ENCODE results near the gene TWIST2.

DNA sequence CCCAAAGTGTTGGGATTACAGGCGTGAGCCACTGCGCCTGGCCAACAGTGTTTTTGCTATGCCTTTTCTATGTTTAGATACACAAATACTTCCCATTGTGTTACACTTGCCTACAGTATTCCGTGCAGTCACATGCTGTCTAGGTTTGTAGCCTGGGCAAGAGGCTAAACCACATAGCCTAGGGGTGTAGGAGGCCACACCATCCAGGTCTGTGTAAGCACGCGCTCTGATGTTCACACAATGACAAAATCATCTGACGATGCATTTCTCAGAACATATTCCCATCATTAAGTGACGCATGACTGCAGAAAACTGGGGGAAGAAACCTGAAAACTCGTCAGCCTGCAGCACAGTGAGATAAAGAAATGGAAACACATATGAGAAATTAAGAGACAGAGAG is 46.1 kb upstream of the TWIST2 start:
- TF ChIP-seq, protein P1, sequence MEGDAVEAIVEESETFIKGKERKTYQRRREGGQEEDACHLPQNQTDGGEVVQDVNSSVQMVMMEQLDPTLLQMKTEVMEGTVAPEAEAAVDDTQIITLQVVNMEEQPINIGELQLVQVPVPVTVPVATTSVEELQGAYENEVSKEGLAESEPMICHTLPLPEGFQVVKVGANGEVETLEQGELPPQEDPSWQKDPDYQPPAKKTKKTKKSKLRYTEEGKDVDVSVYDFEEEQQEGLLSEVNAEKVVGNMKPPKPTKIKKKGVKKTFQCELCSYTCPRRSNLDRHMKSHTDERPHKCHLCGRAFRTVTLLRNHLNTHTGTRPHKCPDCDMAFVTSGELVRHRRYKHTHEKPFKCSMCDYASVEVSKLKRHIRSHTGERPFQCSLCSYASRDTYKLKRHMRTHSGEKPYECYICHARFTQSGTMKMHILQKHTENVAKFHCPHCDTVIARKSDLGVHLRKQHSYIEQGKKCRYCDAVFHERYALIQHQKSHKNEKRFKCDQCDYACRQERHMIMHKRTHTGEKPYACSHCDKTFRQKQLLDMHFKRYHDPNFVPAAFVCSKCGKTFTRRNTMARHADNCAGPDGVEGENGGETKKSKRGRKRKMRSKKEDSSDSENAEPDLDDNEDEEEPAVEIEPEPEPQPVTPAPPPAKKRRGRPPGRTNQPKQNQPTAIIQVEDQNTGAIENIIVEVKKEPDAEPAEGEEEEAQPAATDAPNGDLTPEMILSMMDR (IDR thresholded peaks at IDR 0.05) = no peak
- TF ChIP-seq POLR2A (IDR thresholded peaks at IDR 0.05) (no peak), POLR2AphosphoS5 (IDR thresholded peaks at IDR 0.05) (no peak), EP300 (IDR thresholded peaks at IDR 0.05) (no peak)

All from stomach (tissue), 4 donors.